ENCODE data around the gene PCDHGA8.
"Not testable (repeated sequence)": the region's sequence is repeated elsewhere in the genome, so short reads cannot be mapped to it uniquely, and the experiment has no call there.

PCDHGA8 gene

DNA sequence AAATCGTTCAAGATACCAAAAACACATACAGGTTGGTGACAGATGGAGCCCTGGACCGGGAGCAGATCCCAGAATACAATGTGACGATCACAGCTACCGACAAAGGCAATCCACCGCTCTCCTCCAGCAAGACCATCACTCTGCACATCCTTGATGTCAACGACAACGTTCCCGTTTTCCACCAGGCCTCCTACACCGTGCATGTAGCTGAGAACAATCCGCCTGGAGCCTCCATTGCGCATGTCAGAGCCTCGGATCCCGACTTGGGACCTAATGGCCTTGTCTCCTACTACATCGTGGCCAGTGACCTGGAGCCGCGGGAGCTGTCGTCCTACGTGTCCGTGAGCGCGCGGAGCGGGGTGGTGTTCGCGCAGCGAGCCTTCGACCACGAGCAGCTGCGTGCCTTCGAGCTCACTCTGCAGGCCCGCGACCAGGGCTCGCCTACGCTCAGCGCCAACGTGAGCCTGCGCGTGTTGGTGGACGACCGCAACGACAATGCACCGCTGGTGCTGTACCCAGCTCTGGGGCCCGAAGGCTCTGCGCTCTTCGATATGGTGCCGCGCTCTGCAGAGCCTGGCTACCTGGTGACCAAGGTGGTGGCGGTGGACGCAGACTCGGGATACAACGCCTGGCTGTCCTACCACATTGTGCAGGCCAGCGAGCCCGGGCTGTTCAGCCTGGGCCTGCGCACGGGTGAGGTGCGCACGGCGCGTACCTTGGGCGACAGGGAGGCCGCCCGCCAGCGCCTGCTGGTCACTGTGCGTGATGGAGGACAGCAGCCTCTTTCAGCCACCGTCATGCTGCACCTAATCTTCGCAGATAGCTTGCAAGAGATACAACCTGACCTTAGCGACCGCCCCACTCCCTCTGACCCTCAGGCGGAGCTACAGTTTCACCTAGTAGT is 20.6 kb upstream of the PCDHGA8 start:
- DNase-seq, result no peak

DNA sequence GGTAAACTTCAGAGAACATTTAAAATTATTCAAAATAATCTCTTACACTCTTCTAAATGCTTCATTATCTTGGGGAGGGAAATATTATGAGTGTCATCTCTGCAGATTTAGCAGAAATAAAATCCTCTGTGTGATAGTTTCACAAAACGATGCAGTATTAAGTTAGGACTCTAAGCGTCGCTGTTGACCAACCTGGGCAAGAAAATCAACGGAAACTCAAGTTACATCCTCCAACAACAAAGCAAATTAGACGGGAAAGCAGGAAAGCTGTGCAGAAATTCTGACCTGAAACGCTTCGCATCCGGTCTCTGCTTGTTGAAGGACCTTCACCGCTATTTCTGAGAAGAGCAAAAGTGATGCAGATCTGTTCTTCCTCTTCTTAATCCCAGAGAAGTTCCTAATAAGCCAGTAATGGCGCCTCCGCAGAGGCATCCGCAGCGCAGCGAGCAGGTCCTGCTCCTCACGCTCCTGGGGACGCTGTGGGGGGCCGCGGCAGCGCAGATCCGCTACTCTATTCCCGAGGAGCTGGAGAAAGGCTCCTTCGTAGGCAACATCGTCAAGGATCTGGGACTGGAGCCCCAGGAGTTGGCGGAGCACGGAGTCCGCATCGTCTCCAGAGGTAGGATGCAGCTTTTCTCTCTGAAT is 18.6 kb upstream of the PCDHGA8 start, which contains the start of gene PCDHGA6:
Gene PCDHGA6, plus strand, starts transcription at position 219 of the 645 bp plus-strand sequence. Its CDS starts 193 bp downstream, at position 412.
- no peak for DNase-seq

DNA sequence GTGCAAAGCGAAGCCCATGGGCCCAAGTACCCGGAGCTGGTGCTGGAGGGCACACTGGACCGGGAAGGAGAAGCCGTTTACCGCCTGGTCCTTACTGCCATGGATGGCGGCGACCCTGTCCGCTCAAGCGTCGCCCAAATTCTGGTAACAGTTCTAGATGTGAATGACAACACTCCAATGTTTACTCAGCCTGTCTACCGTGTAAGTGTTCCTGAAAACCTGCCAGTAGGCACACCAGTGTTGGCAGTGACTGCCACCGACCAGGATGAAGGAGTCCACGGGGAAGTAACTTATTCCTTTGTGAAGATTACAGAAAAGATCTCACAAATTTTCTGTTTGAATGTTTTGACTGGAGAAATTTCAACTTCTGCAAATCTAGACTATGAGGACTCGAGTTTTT is 17.8 kb upstream of the PCDHGA8 start:
- DNase-seq, result no peak

DNA sequence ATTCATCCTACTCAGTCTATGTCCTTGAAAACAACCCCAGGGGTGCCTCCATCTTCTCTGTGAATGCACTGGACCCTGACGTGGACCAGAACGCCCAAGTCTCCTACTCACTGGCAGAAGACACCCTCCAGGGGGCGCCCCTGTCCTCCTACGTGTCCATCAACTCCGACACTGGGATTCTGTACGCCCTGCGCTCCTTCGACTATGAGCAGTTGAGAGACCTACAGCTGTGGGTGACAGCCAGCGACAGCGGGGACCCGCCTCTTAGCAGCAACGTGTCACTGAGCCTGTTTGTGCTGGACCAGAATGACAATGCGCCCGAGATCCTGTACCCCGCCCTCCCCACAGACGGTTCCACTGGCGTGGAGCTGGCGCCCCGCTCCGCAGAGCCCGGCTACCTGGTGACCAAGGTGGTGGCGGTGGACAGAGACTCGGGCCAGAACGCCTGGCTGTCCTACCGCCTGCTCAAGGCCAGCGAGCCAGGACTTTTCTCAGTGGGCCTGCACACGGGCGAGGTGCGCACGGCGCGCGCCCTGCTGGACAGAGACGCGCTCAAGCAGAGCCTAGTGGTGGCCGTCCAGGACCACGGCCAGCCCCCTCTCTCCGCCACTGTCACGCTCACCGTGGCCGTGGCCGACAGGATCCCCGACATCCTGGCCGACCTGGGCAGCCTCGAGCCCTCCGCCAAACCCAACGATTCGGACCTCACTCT is 16.8 kb upstream of the PCDHGA8 start:
- DNase-seq, result not testable (repeated sequence)

DNA sequence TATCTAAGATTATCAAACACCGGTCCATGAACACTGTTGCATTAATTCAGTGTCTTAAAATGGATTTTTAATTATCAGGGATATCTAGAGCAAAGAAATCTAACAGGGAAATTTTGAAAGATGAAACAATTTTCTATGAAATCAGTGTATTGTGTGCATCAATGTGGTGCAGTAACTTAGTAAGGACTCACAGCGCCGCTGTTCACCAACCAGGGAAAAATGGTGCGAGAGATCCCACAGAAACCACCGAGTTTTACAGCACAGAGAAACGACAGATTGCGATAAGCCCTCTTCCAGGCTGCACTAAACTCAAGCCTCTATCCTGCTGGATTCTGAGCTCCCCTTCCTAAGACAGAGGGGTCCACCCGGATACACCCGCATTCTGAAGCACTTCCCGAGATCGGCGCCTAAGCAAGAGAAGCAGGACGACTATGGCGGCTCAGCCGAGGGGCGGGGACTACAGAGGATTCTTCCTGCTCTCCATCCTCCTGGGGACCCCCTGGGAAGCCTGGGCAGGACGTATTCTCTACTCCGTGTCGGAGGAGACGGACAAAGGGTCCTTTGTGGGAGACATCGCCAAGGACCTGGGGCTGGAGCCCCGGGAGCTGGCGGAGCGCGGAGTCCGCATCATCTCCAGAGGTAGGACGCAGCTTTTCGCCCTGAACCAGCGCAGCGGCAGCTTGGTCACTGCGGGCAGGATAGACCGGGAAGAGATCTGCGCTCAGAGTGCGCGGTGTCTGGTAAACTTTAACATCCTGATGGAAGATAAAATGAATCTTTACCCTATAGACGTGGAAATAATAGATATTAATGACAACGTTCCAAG is 9.8 kb upstream of the PCDHGA8 start, which contains the start of gene PCDHGA7:
Gene PCDHGA7, plus strand, starts transcription at position 274 of the 826 bp plus-strand sequence. Its CDS starts 158 bp downstream, at position 432.
- DNase-seq, result no peak

DNA sequence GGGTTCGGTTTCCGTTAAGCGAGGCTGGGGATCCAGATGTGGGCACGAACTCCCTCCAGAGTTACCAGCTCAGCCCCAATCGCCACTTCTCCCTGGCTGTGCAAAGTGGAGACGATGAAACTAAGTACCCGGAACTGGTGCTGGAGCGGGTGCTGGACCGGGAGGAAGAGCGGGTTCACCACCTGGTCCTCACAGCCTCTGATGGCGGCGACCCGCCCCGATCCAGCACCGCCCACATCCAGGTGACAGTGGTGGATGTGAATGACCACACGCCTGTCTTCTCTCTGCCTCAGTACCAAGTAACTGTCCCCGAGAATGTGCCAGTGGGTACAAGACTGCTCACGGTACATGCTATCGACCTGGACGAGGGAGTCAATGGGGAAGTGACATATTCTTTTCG is 9.1 kb upstream of the PCDHGA8 start:
- DNase-seq, result no peak

DNA sequence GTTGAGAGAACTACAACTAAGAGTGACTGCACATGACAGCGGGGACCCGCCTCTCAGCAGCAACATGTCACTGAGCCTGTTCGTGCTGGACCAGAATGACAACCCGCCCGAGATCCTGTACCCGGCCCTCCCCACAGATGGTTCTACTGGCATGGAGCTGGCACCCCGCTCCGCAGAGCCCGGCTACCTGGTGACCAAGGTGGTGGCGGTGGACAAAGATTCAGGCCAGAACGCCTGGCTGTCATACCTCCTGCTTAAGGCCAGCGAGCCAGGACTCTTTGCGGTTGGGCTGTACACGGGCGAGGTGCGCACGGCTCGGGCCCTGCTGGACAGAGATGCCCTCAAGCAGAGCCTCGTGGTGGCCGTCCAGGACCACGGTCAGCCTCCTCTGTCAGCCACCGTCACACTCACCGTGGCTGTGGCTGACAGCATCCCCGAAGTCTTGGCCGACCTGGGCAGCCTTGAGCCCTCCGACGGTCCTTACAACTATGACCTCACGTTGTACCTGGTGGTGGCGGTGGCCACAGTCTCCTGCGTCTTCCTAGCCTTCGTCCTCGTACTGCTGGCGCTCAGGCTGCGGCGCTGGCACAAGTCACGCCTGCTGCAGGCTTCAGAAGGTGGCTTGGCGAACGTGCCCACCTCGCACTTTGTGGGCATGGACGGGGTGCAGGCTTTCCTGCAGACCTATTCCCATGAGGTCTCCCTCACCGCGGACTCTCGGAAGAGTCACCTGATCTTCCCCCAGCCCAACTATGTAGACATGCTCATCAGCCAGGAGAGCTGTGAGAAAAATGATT is 7.8 kb upstream of the PCDHGA8 start:
- no peak for DNase-seq

DNA sequence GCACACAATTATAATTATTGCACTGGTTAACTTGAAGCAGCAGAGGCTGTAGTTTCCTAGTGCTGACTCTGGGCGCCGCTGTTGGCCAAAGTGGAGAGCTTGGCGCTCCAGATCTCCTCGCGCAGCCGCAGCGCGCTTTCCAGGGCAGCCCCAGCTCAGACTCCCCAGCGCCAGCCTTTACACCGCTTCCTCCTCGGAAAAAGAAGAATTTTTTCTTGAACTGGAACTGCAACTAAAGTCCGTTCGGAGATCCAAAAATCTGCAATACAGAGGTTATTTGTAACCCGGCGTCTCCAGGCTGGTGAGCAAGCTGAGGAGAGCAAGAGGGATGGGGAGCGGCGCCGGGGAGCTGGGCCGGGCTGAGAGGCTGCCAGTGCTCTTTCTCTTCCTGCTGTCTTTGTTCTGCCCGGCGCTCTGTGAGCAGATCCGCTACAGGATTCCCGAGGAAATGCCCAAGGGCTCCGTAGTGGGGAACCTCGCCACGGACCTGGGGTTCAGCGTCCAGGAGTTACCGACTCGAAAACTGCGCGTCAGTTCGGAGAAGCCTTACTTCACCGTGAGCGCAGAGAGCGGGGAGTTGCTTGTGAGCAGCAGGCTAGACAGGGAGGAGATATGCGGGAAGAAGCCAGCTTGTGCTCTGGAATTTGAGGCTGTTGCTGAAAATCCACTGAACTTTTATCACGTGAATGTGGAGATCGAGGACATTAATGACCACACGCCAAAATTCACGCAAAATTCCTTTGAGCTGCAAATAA is 4.7 kb upstream of the PCDHGA8 start, which contains the start of gene PCDHGB4:
Gene PCDHGB4, plus strand, starts transcription at position 142 of the 755 bp plus-strand sequence. Its CDS starts 187 bp downstream, at position 329.
- peak; percentile 51 for DNase-seq

DNA sequence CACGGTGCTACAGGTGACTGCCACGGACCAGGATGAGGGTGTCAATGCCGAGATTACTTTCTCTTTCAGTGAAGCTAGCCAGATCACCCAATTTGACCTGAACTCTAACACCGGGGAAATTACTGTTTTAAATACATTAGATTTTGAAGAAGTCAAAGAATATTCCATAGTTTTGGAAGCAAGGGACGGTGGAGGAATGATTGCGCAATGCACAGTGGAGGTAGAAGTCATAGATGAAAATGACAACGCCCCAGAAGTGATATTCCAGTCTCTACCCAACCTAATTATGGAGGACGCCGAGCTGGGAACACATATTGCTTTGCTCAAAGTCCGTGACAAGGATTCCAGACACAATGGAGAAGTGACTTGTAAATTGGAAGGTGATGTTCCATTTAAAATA is 3.8 kb upstream of the PCDHGA8 start:
- DNase-seq, result no peak

DNA sequence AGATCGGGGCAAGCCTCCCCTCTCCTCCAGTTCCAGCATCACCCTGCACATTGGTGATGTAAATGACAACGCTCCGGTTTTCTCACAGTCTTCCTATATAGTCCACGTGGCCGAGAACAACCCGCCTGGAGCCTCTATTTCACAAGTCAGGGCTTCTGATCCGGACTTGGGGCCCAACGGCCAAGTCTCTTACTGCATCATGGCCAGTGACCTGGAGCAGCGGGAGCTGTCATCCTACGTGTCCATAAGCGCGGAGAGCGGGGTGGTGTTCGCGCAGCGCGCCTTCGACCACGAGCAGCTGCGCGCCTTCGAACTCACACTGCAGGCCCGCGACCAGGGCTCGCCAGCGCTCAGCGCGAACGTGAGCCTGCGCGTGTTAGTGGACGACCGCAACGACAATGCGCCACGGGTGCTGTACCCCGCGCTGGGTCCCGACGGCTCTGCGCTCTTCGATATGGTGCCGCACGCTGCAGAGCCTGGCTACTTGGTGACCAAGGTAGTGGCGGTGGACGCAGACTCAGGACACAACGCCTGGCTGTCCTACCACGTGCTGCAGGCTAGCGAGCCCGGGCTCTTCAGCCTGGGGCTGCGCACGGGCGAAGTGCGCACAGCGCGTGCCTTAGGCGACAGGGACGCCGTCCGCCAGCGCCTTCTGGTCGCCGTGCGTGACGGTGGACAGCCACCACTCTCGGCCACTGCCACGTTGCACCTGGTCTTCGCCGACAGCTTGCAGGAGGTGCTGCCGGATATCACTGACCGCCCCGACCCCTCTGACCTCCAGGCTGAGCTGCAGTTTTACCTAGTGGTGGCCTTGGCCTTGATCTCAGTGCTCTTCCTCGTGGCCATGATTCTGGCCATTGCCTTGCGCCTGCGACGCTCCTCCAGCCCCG is 3.0 kb upstream of the PCDHGA8 start:
- no peak for DNase-seq

DNA sequence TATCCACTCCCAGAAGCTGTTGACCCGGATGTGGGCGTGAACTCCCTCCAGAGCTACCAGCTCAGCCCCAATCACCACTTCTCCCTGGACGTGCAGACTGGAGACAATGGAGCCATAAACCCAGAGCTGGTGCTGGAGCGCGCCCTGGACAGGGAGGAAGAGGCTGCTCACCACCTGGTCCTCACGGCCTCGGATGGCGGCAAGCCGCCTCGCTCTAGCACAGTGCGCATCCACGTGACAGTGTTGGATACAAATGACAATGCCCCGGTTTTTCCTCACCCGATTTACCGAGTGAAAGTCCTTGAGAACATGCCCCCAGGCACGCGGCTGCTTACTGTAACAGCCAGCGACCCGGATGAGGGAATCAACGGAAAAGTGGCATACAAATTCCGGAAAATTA is 834 bp downstream of the PCDHGA8 start:
- DNase-seq, result no peak

DNA sequence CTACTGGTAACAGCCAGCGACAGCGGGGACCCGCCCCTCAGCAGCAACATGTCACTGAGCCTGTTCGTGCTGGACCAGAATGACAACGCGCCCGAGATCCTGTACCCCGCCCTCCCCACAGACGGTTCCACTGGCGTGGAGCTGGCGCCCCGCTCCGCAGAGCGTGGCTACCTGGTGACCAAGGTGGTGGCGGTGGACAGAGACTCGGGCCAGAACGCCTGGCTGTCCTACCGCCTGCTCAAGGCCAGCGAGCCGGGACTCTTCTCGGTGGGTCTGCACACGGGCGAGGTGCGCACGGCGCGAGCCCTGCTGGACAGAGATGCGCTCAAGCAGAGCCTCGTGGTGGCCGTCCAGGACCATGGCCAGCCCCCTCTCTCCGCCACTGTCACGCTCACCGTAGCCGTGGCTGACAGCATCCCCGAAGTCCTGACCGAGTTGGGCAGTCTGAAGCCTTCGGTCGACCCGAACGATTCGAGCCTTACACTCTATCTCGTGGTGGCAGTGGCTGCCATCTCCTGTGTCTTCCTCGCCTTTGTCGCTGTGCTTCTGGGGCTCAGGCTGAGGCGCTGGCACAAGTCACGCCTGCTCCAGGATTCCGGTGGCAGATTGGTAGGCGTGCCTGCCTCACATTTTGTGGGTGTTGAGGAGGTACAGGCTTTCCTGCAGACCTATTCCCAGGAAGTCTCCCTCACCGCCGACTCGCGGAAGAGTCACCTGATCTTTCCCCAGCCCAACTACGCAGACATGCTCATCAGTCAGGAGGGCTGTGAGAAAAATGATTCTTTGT is 2.2 kb downstream of the PCDHGA8 start:
- DNase-seq, result not testable (repeated sequence)

DNA sequence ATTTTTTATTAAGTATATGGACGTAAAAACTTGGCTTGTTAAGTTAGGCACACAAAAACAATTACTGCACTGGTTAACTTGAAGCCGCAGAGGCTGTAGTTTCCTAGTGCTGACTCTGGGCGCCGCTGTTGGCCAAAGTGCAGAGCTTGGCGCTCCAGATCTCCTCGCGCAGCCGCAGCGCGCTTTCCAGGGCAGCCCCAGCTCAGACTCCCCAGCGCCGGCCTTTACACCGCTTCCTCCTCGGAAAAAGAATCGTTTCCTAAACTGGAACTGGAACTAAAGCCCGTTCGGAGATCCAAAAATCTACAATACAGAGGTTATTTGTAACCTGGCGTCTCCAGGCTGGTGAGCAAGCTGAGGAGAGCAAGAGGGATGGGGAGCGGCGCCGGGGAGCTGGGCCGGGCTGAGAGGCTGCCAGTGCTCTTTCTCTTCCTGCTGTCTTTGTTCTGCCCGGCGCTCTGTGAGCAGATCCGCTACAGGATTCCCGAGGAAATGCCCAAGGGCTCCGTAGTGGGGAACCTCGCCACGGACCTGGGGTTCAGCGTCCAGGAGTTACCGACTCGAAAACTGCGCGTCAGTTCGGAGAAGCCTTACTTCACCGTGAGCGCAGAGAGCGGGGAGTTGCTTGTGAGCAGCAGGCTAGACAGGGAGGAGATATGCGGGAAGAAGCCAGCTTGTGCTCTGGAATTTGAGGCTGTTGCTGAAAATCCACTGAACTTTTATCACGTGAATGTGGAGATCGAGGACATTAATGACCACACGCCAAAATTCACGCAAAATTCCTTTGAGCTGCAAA is 5.5 kb downstream of the PCDHGA8 start, which contains the start of gene PCDHGB5:
Gene PCDHGB5, plus strand, starts transcription at position 192 of the 796 bp plus-strand sequence. Its CDS starts 181 bp downstream, at position 373.
- peak; percentile 66 for DNase-seq

DNA sequence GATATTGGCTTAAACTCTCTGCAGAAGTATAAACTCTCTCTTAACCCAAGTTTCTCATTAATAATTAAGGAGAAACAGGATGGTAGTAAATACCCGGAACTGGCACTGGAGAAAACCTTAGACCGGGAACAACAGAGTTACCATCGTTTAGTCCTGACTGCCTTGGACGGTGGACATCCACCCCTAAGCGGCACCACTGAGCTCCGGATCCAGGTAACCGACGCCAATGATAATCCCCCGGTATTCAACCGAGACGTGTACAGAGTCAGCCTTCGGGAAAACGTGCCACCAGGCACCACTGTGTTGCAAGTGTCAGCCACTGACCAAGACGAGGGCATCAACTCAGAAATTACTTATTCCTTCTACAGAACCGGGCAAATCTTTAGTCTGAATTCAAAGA is 6.2 kb downstream of the PCDHGA8 start:
- no peak for DNase-seq

DNA sequence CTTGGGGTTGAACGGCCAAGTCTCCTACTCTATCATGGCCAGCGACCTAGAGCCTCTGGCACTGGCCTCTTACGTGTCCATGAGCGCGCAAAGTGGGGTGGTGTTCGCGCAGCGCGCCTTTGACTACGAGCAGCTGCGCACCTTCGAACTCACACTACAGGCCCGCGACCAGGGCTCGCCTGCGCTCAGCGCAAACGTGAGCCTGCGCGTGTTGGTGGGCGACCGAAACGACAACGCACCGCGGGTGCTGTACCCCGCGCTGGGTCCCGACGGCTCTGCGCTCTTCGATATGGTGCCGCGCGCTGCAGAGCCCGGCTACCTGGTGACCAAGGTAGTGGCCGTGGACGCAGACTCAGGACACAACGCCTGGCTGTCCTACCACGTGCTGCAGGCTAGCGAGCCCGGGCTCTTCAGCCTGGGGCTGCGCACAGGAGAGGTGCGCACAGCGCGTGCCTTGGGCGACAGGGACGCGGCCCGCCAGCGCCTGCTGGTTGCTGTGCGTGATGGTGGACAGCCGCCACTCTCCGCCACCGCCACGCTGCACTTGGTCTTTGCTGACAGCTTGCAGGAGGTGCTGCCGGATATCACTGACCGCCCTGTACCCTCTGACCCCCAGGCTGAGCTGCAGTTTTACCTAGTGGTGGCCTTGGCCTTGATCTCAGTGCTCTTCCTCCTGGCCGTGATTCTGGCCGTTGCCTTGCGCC is 7.3 kb downstream of the PCDHGA8 start:
- no peak for DNase-seq

DNA sequence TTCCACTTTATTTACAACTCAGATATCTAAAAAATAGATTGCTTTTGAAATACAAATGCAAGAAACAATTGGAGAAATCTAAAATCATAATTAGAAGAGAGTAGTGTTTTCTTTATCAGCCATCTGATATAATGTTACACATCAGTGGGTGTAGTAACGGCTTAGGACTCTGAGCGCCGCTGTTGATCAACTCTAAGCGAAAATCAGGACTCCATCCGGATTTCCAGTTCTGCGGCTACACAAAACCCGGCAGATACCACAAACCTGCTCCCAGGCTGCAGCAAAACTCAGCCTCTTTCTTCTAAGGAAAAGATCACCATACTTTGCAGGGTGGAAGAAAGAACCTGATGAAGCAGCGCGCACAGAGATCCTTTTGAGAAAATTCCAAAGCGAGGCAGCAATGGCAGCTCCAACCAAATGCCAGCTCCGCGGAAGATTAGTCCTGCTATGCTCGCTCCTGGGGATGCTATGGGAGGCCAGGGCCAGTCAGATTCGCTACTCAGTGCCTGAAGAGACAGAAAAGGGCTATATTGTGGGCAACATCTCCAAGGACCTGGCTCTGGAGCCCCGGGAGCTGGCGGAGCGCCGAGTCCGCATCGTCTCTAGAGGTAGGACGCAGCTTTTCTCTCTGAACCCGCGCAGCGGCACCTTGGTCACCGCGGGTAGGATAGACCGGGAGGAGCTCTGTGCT is 10.3 kb downstream of the PCDHGA8 start, which contains the start of gene PCDHGA9:
Gene PCDHGA9, plus strand, starts transcription at position 226 of the 691 bp plus-strand sequence. Its CDS starts 175 bp downstream, at position 401.
- no peak for DNase-seq
